Measurements from ENCODE around the gene RNF128.

Gene RNF128

GRCh38 chrX:106734827-106735226 is 8.3 kb downstream of the RNF128 start:
- H3K4me3 ChIP-seq (ENCODE audit: low read length, poor library complexity, severe bottlenecking), result no peak overlapping the region
- H3K9ac ChIP-seq (ENCODE audit: low read depth, low read length, poor library complexity, severe bottlenecking), result no peak overlapping the region
- H3K4me1 ChIP-seq (ENCODE audit: insufficient read depth, low read length, poor library complexity, severe bottlenecking), result no peaks in the 10 kb centered on the region
- H3K9me2 ChIP-seq (replicated peaks; ENCODE audit: low read depth, low read length), result no peaks in the 10 kb centered on the region
- TF ChIP-seq EZH2phosphoT487 (IDR thresholded peaks at IDR 0.05; ENCODE audit: borderline replicate concordance), result no peak
- TF ChIP-seq, protein P1, sequence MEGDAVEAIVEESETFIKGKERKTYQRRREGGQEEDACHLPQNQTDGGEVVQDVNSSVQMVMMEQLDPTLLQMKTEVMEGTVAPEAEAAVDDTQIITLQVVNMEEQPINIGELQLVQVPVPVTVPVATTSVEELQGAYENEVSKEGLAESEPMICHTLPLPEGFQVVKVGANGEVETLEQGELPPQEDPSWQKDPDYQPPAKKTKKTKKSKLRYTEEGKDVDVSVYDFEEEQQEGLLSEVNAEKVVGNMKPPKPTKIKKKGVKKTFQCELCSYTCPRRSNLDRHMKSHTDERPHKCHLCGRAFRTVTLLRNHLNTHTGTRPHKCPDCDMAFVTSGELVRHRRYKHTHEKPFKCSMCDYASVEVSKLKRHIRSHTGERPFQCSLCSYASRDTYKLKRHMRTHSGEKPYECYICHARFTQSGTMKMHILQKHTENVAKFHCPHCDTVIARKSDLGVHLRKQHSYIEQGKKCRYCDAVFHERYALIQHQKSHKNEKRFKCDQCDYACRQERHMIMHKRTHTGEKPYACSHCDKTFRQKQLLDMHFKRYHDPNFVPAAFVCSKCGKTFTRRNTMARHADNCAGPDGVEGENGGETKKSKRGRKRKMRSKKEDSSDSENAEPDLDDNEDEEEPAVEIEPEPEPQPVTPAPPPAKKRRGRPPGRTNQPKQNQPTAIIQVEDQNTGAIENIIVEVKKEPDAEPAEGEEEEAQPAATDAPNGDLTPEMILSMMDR (conservative IDR thresholded peaks at IDR 0.05; ENCODE audit: low read length), result no peak
- no peaks in the 10 kb centered on the region for H3K79me2 ChIP-seq (ENCODE audit: insufficient read depth, low read length)
- H3F3A ChIP-seq (ENCODE audit: low read depth), result no peaks in the 10 kb centered on the region
- no peak overlapping the region for H3K4me2 ChIP-seq (ENCODE audit: low read depth, low read length, poor library complexity, severe bottlenecking)
- no peak overlapping the region for H2AFZ ChIP-seq (ENCODE audit: low read length)
- H3K36me3 ChIP-seq (ENCODE audit: insufficient read depth, low read length), result no peaks in the 10 kb centered on the region
- no peaks in the 10 kb centered on the region for H3K27me3 ChIP-seq (ENCODE audit: insufficient read depth, low read length, poor library complexity, severe bottlenecking)
- H4K20me1 ChIP-seq (ENCODE audit: insufficient read depth, low read length, poor library complexity, severe bottlenecking), result no peaks in the 10 kb centered on the region
- no peaks in the 10 kb centered on the region for H3K9me3 ChIP-seq (ENCODE audit: insufficient read depth, low read depth, low read length)

DNA sequence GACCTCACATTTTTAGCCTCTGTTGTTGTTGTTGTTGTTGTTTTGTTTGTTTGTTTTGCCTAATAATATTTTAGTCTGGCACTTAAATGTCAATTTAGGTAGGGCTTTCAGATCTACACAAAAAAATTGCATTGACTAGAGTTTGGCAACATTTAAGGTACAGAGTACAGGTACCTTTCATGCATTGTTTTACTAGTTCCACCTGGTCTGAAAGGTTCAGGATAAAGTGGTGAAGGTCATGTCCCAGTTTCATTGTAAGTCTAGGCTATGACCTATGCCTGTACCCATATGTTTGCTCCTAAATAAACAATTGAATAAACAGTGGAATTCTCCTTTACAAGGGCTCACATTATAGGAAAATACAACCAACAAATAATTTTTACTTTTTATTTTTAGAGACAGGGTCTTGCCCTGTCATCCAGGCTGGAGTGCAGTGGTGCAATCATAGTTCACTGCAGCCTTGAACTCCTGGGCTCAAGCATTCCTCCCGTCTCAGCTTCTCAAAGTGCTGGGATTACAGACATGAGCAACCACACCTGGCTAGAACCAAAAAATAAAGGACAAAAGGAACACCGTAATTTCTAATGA is 13.8 kb downstream of the RNF128 start:
- H3K9ac ChIP-seq (ENCODE audit: low read depth, low read length, poor library complexity, severe bottlenecking), result no peak overlapping the region
- H3K9me2 ChIP-seq (replicated peaks; ENCODE audit: low read depth, low read length), result no peaks in the 10 kb centered on the region
- H3K27me3 ChIP-seq (ENCODE audit: insufficient read depth, low read length, poor library complexity, severe bottlenecking), result no peaks in the 10 kb centered on the region
- H2AFZ ChIP-seq (ENCODE audit: low read length), result no peak overlapping the region
- no peak overlapping the region for H3K4me2 ChIP-seq (ENCODE audit: low read depth, low read length, poor library complexity, severe bottlenecking)
- H3K79me2 ChIP-seq (ENCODE audit: insufficient read depth, low read length), result no peaks in the 10 kb centered on the region
- H3K36me3 ChIP-seq (ENCODE audit: insufficient read depth, low read length), result no peaks in the 10 kb centered on the region
- H3F3A ChIP-seq (ENCODE audit: low read depth), result no peaks in the 10 kb centered on the region
- H4K20me1 ChIP-seq (ENCODE audit: insufficient read depth, low read length, poor library complexity, severe bottlenecking), result no peaks in the 10 kb centered on the region
- H3K4me1 ChIP-seq (ENCODE audit: insufficient read depth, low read length, poor library complexity, severe bottlenecking), result no peaks in the 10 kb centered on the region
- TF ChIP-seq EZH2phosphoT487 (IDR thresholded peaks at IDR 0.05; ENCODE audit: borderline replicate concordance), result no peak
- TF ChIP-seq, protein P1 (conservative IDR thresholded peaks at IDR 0.05; ENCODE audit: low read length), result no peak
- H3K4me3 ChIP-seq (ENCODE audit: low read length, poor library complexity, severe bottlenecking), result no peak overlapping the region
- H3K9me3 ChIP-seq (ENCODE audit: insufficient read depth, low read depth, low read length), result no peaks in the 10 kb centered on the region

GRCh38 chrX:106742193-106742592 is 15.7 kb downstream of the RNF128 start:
- H3K9me3 ChIP-seq (ENCODE audit: insufficient read depth, low read depth, low read length), result no peaks in the 10 kb centered on the region
- TF ChIP-seq EZH2phosphoT487 (IDR thresholded peaks at IDR 0.05; ENCODE audit: borderline replicate concordance), result no peak
- TF ChIP-seq, protein P1 (conservative IDR thresholded peaks at IDR 0.05; ENCODE audit: low read length), result no peak
- no peaks in the 10 kb centered on the region for H3K36me3 ChIP-seq (ENCODE audit: insufficient read depth, low read length)
- no peaks in the 10 kb centered on the region for H3K27me3 ChIP-seq (ENCODE audit: insufficient read depth, low read length, poor library complexity, severe bottlenecking)
- no peaks in the 10 kb centered on the region for H3F3A ChIP-seq (ENCODE audit: low read depth)
- H3K79me2 ChIP-seq (ENCODE audit: insufficient read depth, low read length), result no peaks in the 10 kb centered on the region
- no peaks in the 10 kb centered on the region for H3K9me2 ChIP-seq (replicated peaks; ENCODE audit: low read depth, low read length)
- H3K9ac ChIP-seq (ENCODE audit: low read depth, low read length, poor library complexity, severe bottlenecking), result no peak overlapping the region
- no peak overlapping the region for H3K4me3 ChIP-seq (ENCODE audit: low read length, poor library complexity, severe bottlenecking)
- no peaks in the 10 kb centered on the region for H4K20me1 ChIP-seq (ENCODE audit: insufficient read depth, low read length, poor library complexity, severe bottlenecking)
- no peaks in the 10 kb centered on the region for H3K4me1 ChIP-seq (ENCODE audit: insufficient read depth, low read length, poor library complexity, severe bottlenecking)
- no peak overlapping the region for H3K4me2 ChIP-seq (ENCODE audit: low read depth, low read length, poor library complexity, severe bottlenecking)
- no peak overlapping the region for H2AFZ ChIP-seq (ENCODE audit: low read length)

All from Loucy (cell line).